ENCODE measurements around the gene XRCC3. TPM values are rescaled to one million over a fixed set of nuclear protein-coding genes. Genes with fewer than 3 reads are reported as not detected.

Gene XRCC3
- total RNA-seq, 1 experiment from 2014 or later, result 36.8 TPM

- no peaks in the 10 kb centered on the region for H3K9me3 ChIP-seq (ENCODE audit: control insufficient read depth, insufficient read depth, low read depth, low read length)
- H3K36me3 ChIP-seq (ENCODE audit: control insufficient read depth, insufficient read depth, low read length), result no peaks in the 10 kb centered on the region
- POLR2A ChIA-PET, result no interaction called here
- BruUV-seq (replicated peaks), result no TSS peak
- no peak for TF ChIP-seq CTCF (IDR thresholded peaks at IDR 0.05)
- TF ChIP-seq REST (IDR thresholded peaks at IDR 0.05; ENCODE audit: insufficient read depth in 1 of 2, low read depth in 2 of 2, low read length in 1 of 2), result no peak
- no peak for TF ChIP-seq TCF7L2 (IDR thresholded peaks at IDR 0.05; ENCODE audit: low read depth, low read length)
- no peak for TF ChIP-seq SIN3A (IDR thresholded peaks at IDR 0.05; ENCODE audit: borderline replicate concordance, insufficient read depth, low read depth, low read length)
- no peak for TF ChIP-seq POLR2AphosphoS5 (IDR thresholded peaks at IDR 0.05; ENCODE audit: low read depth, low read length)
- intact Hi-C loops (cut with micrococcal nuclease; ENCODE audit: unreplicated experiment) (no loop called here), in situ Hi-C loops (cut with HindIII; ENCODE audit: low pct_unique_long_range_greater_than_20kb, low sequenced_read_pairs) (no loop called here)
- ATAC-seq (no peak), DNase-seq (ENCODE audit: low read depth, low spot score) (no peak)
- CTCF ChIA-PET, result interaction anchor here (0.7 kb wide), 1 partner anchor 41 kb away, joined by 4 read pairs; no protein-coding TSS in a partner anchor
- no peaks in the 10 kb centered on the region for H3K27me3 ChIP-seq (ENCODE audit: control insufficient read depth, insufficient read depth, low read length)
- no peak overlapping the region for H3K4me3 ChIP-seq (ENCODE audit: low read depth in 2 of 2, low read length in 2 of 2)
- H3K27ac ChIP-seq (ENCODE audit: low read length), result no peak overlapping the region
- H3K4me1 ChIP-seq (ENCODE audit: control insufficient read depth, insufficient read depth, low read length), result no peaks in the 10 kb centered on the region
These were observed 38.5 kb upstream of the XRCC3 start for GRCh38 chr14:103753774-103754173.

GRCh38 chr14:103749860-103750259 lies 34.6 kb upstream of the XRCC3 start:
- no peak overlapping the region for H3K27ac ChIP-seq (ENCODE audit: low read length)
- H3K9me3 ChIP-seq (ENCODE audit: control insufficient read depth, insufficient read depth, low read depth, low read length), result no peaks in the 10 kb centered on the region
- no peaks in the 10 kb centered on the region for H3K4me1 ChIP-seq (ENCODE audit: control insufficient read depth, insufficient read depth, low read length)
- no peak for TF ChIP-seq CTCF (IDR thresholded peaks at IDR 0.05)
- no peak for TF ChIP-seq REST (IDR thresholded peaks at IDR 0.05; ENCODE audit: insufficient read depth in 1 of 2, low read depth in 2 of 2, low read length in 1 of 2)
- no peak for TF ChIP-seq TCF7L2 (IDR thresholded peaks at IDR 0.05; ENCODE audit: low read depth, low read length)
- TF ChIP-seq POLR2AphosphoS5 (IDR thresholded peaks at IDR 0.05; ENCODE audit: low read depth, low read length), result no peak
- TF ChIP-seq SIN3A (IDR thresholded peaks at IDR 0.05; ENCODE audit: borderline replicate concordance, insufficient read depth, low read depth, low read length), result no peak
- CTCF ChIA-PET, result no interaction called here
- BruUV-seq (replicated peaks), result no TSS peak
- ATAC-seq (no peak), DNase-seq (ENCODE audit: low read depth, low spot score) (no peak)
- intact Hi-C loops (cut with micrococcal nuclease; ENCODE audit: unreplicated experiment) (no loop called here), in situ Hi-C loops (cut with HindIII; ENCODE audit: low pct_unique_long_range_greater_than_20kb, low sequenced_read_pairs) (no loop called here)
- no peaks in the 10 kb centered on the region for H3K27me3 ChIP-seq (ENCODE audit: control insufficient read depth, insufficient read depth, low read length)
- POLR2A ChIA-PET, result no interaction called here
- no peak overlapping the region for H3K4me3 ChIP-seq (ENCODE audit: low read depth in 2 of 2, low read length in 2 of 2)
- no peaks in the 10 kb centered on the region for H3K36me3 ChIP-seq (ENCODE audit: control insufficient read depth, insufficient read depth, low read length)

Measured in Panc1 (cell line).